Measurements from ENCODE around the gene NOS1.

GRCh38 chr12:117292688-117293087 lies 68.7 kb downstream of the NOS1 start:
- TF ChIP-seq CTCF (IDR thresholded peaks at IDR 0.05) (no peak), ZFX (IDR thresholded peaks at IDR 0.05; ENCODE audit: borderline replicate concordance) (no peak)

Data from 22Rv1 (cell line).